ENCODE results near the gene SPIRE2. TPM values are rescaled to one million over a fixed set of nuclear protein-coding genes. Genes with fewer than 3 reads are reported as not detected.
"Not testable (repeated sequence)": the region's sequence is repeated elsewhere in the genome, so short reads cannot be mapped to it uniquely, and the experiment has no call there.

Gene SPIRE2
- total RNA-seq, 5 donors from 2014 or later (not counting 1 experiment from before 2014, with no cell fraction given), result 0.23 to 1.1 (median 0.56) TPM; not detected in 1

GRCh38 chr16:89913408-89914387 lies 85.4 kb downstream of the SPIRE2 start:
- Mint-ChIP-seq H3K9me3 (no peaks in the 10 kb centered on the region), H3K4me1 (peaks cover 14 to 32% (median 15%) of the 10 kb centered on the region in 3 donors), H3K4me3 (no peak overlapping the region), H3K36me3 (peaks cover 12% of the 10 kb centered on the region), H3K27ac (no peak overlapping the region), H3K27me3 (peaks cover 0 to 2% of the 10 kb centered on the region in 2 donors)
- Histone ChIP-seq H3K27me3 (replicated peaks in 1 of 2; ENCODE audit: control insufficient read depth in 2 of 2, extremely low read depth in 1 of 2, insufficient read depth in 2 of 2, low read length in 1 of 2) (peaks cover 0 to 27% of the 10 kb centered on the region in 2 experiments), H3K4me1 (ENCODE audit: control insufficient read depth in 1 of 2, extremely low read depth in 1 of 2, insufficient read depth in 2 of 2, low read length in 2 of 2) (peaks cover 0 to 34% of the 10 kb centered on the region in 2 experiments), H3K4me3 (ENCODE audit: control insufficient read depth in 1 of 2, extremely low read depth in 1 of 2, low read length in 1 of 2) (no peak overlapping the region), H3K36me3 (ENCODE audit: control insufficient read depth in 2 of 2, extremely low read depth in 1 of 2, insufficient read depth in 1 of 2, low read length in 1 of 2) (peaks cover 0 to 18% of the 10 kb centered on the region in 2 donors), H3K9me3 (no peaks in the 10 kb centered on the region), H3K27ac (ENCODE audit: low read length) (no peak overlapping the region)
- ATAC-seq (replicated peaks in 1 of 4) (no peak), DNase-seq (no peak)
- POLR2A ChIA-PET, result no interaction called here
- 84% methylated on average over 24 of the region's 30 CpGs for WGBS (ENCODE audit: insufficient coverage)
- CTCF ChIA-PET, result interaction anchor here in 1 of 2 donors (0.6 kb wide), 1 partner anchor 367 kb away, joined by 4 read pairs; no protein-coding TSS in a partner anchor

- H3K9me3 ChIP-seq; H3K9me3 Mint-ChIP-seq; ATAC-seq (replicated peaks in 1 of 4); POLR2A ChIA-PET; H3K27ac ChIP-seq (ENCODE audit: low read length); H3K27ac Mint-ChIP-seq; H3K27me3 Mint-ChIP-seq; H3K4me3 Mint-ChIP-seq; CTCF ChIA-PET; H3K36me3 Mint-ChIP-seq; DNase-seq; H3K4me3 ChIP-seq (ENCODE audit: control insufficient read depth in 1 of 2, extremely low read depth in 1 of 2, low read length in 1 of 2): not testable (repeated sequence)
- Histone ChIP-seq H3K27me3 (replicated peaks in 1 of 2; ENCODE audit: control insufficient read depth in 2 of 2, extremely low read depth in 1 of 2, insufficient read depth in 2 of 2, low read length in 1 of 2) (peaks cover 0 to 38% of the 10 kb centered on the region in 2 experiments), H3K36me3 (ENCODE audit: control insufficient read depth in 2 of 2, extremely low read depth in 1 of 2, insufficient read depth in 1 of 2, low read length in 1 of 2) (peaks cover 0 to 15% of the 10 kb centered on the region in 2 donors), H3K4me1 (ENCODE audit: control insufficient read depth in 1 of 2, extremely low read depth in 1 of 2, insufficient read depth in 2 of 2, low read length in 2 of 2) (peaks cover 0 to 44% of the 10 kb centered on the region in 2 experiments)
- H3K4me1 Mint-ChIP-seq, result peaks cover 22 to 38% (median 23%) of the 10 kb centered on the region in 3 donors
- WGBS (ENCODE audit: insufficient coverage), result 69% methylated on average over 7 of the region's 11 CpGs
These were observed 86.5 kb downstream of the SPIRE2 start for GRCh38 chr16:89914642-89915285.

- ChIA-PET POLR2A (interaction anchor here in 1 of 2 donors (0.5 kb wide), 1 partner anchor 13 kb away, joined by 4 read pairs; no protein-coding TSS in a partner anchor), CTCF (no interaction called here)
- no peak for ATAC-seq (replicated peaks in 1 of 4)
- Histone ChIP-seq H3K36me3 (ENCODE audit: control insufficient read depth in 2 of 2, extremely low read depth in 1 of 2, insufficient read depth in 1 of 2, low read length in 1 of 2) (peaks cover 0 to 12% of the 10 kb centered on the region in 2 donors), H3K27ac (ENCODE audit: low read length) (no peak overlapping the region), H3K9me3 (no peaks in the 10 kb centered on the region), H3K4me1 (ENCODE audit: control insufficient read depth in 1 of 2, extremely low read depth in 1 of 2, insufficient read depth in 2 of 2, low read length in 2 of 2) (peaks cover 0 to 44% of the 10 kb centered on the region in 2 experiments), H3K4me3 (ENCODE audit: control insufficient read depth in 1 of 2, extremely low read depth in 1 of 2, low read length in 1 of 2) (no peak overlapping the region), H3K27me3 (replicated peaks in 1 of 2; ENCODE audit: control insufficient read depth in 2 of 2, extremely low read depth in 1 of 2, insufficient read depth in 2 of 2, low read length in 1 of 2) (peaks cover 0 to 46% of the 10 kb centered on the region in 2 experiments)
- Mint-ChIP-seq H3K4me3 (peak overlapping the region in 1 of 3 donors; percentile 28), H3K27ac (no peak overlapping the region), H3K27me3 (peaks cover 0 to 13% of the 10 kb centered on the region in 2 donors), H3K4me1 (peaks cover 30 to 42% (median 30%) of the 10 kb centered on the region in 3 donors), H3K9me3 (no peaks in the 10 kb centered on the region), H3K36me3 (peaks cover 7% of the 10 kb centered on the region)
- WGBS (ENCODE audit: insufficient coverage), result 97% methylated on average over 37 of the region's 40 CpGs
- DNase-seq, result no peak
These were observed 87.3 kb downstream of the SPIRE2 start for GRCh38 chr16:89915303-89916232.

- Mint-ChIP-seq H3K36me3 (peaks cover 3% of the 10 kb centered on the region), H3K27ac (no peak overlapping the region), H3K4me3 (peak overlapping the region; percentile 31 to 84 (median 61)), H3K9me3 (no peaks in the 10 kb centered on the region), H3K4me1 (peaks cover 37 to 64% (median 46%) of the 10 kb centered on the region in 3 donors), H3K27me3 (peaks cover 0 to 23% of the 10 kb centered on the region in 2 donors)
- Histone ChIP-seq H3K4me3 (ENCODE audit: control insufficient read depth in 1 of 2, extremely low read depth in 1 of 2, low read length in 1 of 2) (peak overlapping the region; percentile 1 to 35), H3K4me1 (ENCODE audit: control insufficient read depth in 1 of 2, extremely low read depth in 1 of 2, insufficient read depth in 2 of 2, low read length in 2 of 2) (peaks cover 2 to 67% of the 10 kb centered on the region in 2 experiments), H3K27me3 (replicated peaks in 1 of 2; ENCODE audit: control insufficient read depth in 2 of 2, extremely low read depth in 1 of 2, insufficient read depth in 2 of 2, low read length in 1 of 2) (peaks cover 0 to 69% of the 10 kb centered on the region in 2 experiments), H3K36me3 (ENCODE audit: control insufficient read depth in 2 of 2, extremely low read depth in 1 of 2, insufficient read depth in 1 of 2, low read length in 1 of 2) (peaks cover 0 to 5% of the 10 kb centered on the region in 2 donors), H3K27ac (ENCODE audit: low read length) (no peak overlapping the region), H3K9me3 (no peaks in the 10 kb centered on the region)
- ChIA-PET POLR2A (no interaction called here), CTCF (interaction anchor here in 1 of 2 donors (0.6 kb wide), 1 partner anchor 725 kb away, joined by 3 read pairs; no protein-coding TSS in a partner anchor)
- ATAC-seq (replicated peaks in 1 of 4), result peak; percentile 66 to 88 (median 79)
- WGBS (ENCODE audit: insufficient coverage), result 0% methylated on average over 36 of the region's 39 CpGs
- peak; percentile 49 to 86 (median 68) for DNase-seq
These were observed 89.6 kb downstream of the SPIRE2 start for GRCh38 chr16:89917773-89918452.

- Histone ChIP-seq H3K4me3 (ENCODE audit: control insufficient read depth in 1 of 2, extremely low read depth in 1 of 2, low read length in 1 of 2) (peak within 1 kb of the TSS; percentile 1 to 35), H3K9me3 (no peaks in the 10 kb centered on the region), H3K36me3 (ENCODE audit: control insufficient read depth in 2 of 2, extremely low read depth in 1 of 2, insufficient read depth in 1 of 2, low read length in 1 of 2) (no peaks in the 10 kb centered on the region), H3K4me1 (ENCODE audit: control insufficient read depth in 1 of 2, extremely low read depth in 1 of 2, insufficient read depth in 2 of 2, low read length in 2 of 2) (peaks cover 2 to 70% of the 10 kb centered on the region in 2 experiments), H3K27me3 (replicated peaks in 1 of 2; ENCODE audit: control insufficient read depth in 2 of 2, extremely low read depth in 1 of 2, insufficient read depth in 2 of 2, low read length in 1 of 2) (peaks cover 0 to 73% of the 10 kb centered on the region in 2 experiments), H3K27ac (ENCODE audit: low read length) (no peak within 1 kb of the TSS)
- DNase-seq, result peak in 9 of 35 experiments; percentile 23 to 53 (median 42)
- CTCF ChIA-PET, result interaction anchor here in 1 of 2 donors (0.5 to 0.6 kb wide), 2 partner anchors 99 to 726 kb away, joined by 3 read pairs; no protein-coding TSS in a partner anchor
- H3K4me1 Mint-ChIP-seq, result peaks cover 37 to 64% (median 46%) of the 10 kb centered on the region in 3 donors
- H3K9me3 Mint-ChIP-seq, result no peaks in the 10 kb centered on the region
- peaks cover 3% of the 10 kb centered on the region for H3K36me3 Mint-ChIP-seq
- peak; percentile 5 to 49 (median 18) for ATAC-seq (replicated peaks in 1 of 4)
- POLR2A ChIA-PET, result interaction anchor here (0.5 to 0.6 kb wide), 2 partner anchors 12 to 897 kb away, joined by 3 to 6 read pairs; no protein-coding TSS in a partner anchor
- H3K27me3 Mint-ChIP-seq, result peaks cover 0 to 23% of the 10 kb centered on the region in 2 donors
- 6% methylated on average over 22 of the region's 23 CpGs for WGBS (ENCODE audit: insufficient coverage)
- H3K4me3 Mint-ChIP-seq, result peak within 1 kb of the TSS; percentile 31 to 84 (median 61)
- peak within 1 kb of the TSS in 1 of 2 donors; percentile 30 for H3K27ac Mint-ChIP-seq
These were observed 90.4 kb downstream of the SPIRE2 start, which contains the start of gene MC1R for GRCh38 chr16:89918453-89919347. Gene MC1R, plus strand, starts transcription at chr16:89918862. Its CDS starts 397 bp downstream, at chr16:89919259.

Data from T-cell (primary cell).